ENCODE measurements around the gene CTAGE6. TPM values are rescaled to one million over a fixed set of nuclear protein-coding genes. Genes with fewer than 3 reads are reported as not detected.
"Not testable (repeated sequence)": the region's sequence is repeated elsewhere in the genome, so short reads cannot be mapped to it uniquely, and the experiment has no call there.

The CTAGE6 gene, protein sequence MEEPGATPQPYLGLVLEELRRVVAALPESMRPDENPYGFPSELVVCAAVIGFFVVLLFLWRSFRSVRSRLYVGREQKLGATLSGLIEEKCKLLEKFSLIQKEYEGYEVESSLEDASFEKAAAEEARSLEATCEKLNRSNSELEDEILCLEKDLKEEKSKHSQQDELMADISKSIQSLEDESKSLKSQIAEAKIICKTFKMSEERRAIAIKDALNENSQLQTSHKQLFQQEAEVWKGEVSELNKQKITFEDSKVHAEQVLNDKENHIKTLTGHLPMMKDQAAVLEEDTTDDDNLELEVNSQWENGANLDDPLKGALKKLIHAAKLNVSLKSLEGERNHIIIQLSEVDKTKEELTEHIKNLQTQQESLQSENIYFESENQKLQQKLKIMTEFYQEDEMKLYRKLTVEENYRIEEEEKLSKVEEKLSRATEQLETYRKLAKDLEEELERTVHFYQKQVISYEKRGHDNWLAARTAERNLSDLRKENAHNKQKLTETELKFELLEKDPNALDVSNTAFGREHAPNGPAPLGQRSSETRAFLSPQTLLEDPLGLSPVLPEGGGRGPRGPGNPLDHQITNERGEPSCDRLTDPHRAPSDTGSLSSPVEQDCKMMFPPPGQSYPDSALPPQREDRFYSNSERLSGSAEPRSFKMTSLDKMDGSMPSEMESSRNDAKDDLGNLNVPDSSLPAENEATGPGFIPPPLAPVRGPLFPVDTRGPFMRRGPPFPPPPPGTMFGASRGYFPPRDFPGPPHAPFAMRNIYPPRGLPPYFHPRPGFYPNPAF
- polyA plus RNA-seq (2012; ENCODE audit: insufficient read depth, insufficient read length, low read depth) = not detected

- not testable (repeated sequence) for H3K9me3 ChIP-seq; H3K27me3 ChIP-seq; H3K4me1 ChIP-seq; H3K36me3 ChIP-seq; H3K4me3 ChIP-seq (ENCODE audit: low read depth, low read length); DNase-seq
Observed at GRCh38 chr7:143757596-143757995, at the start of gene CTAGE6. Gene CTAGE6, minus strand, starts transcription at chr7:143757696. Its CDS starts 38 bp downstream, at chr7:143757658.

- not testable (repeated sequence) for H3K4me3 ChIP-seq (ENCODE audit: low read depth, low read length); DNase-seq; H3K27me3 ChIP-seq; H3K36me3 ChIP-seq; H3K9me3 ChIP-seq; H3K4me1 ChIP-seq
Observed at GRCh38 chr7:143806664-143807071, 49.2 kb upstream of the CTAGE6 start.

DNA sequence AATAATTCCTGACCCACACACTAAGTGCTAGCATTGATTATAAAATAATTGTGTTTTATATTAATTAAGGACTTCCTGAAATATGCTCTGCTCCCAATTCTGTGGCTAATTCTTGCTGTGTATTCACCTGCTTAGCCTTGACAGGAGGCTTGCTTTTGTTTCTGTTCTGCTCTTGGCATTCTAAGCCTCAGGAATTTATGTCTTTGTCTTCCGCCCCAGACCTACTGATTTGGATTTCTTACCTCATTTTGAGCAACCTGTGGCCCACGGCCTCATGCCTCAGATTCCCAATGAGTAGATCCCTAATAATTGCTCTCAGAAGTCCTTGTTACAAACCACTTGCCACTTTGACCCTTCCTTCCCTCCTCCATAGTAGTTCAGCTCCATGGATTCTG lies 40.4 kb upstream of the CTAGE6 start:
- not testable (repeated sequence) for H3K4me3 ChIP-seq (ENCODE audit: low read depth, low read length); DNase-seq; H3K27me3 ChIP-seq; H3K9me3 ChIP-seq; H3K36me3 ChIP-seq; H3K4me1 ChIP-seq

GRCh38 chr7:143797119-143797895 lies 39.8 kb upstream of the CTAGE6 start:
- H3K27me3 ChIP-seq; H3K4me1 ChIP-seq; H3K4me3 ChIP-seq (ENCODE audit: low read depth, low read length); DNase-seq; H3K9me3 ChIP-seq; H3K36me3 ChIP-seq: not testable (repeated sequence)

DNA sequence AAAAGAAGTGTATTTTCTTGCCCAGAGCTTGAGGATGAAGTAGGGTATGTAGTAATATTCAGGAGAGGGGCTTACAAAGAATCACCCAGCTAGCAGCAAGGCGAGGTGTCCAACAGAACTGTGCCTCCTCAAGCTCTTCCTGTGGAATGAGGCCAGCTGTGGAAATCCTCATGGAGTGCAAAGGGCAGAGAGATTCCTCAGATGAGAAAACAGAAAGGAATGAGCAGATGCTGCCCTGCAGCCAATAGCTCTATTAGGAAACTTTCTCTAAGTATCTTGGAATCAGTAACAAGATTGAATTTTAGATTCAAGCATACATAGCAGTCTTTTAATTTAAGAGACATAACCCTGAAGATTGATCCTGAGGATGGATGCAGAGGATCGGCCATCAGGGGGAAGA lies 38.2 kb upstream of the CTAGE6 start:
- not testable (repeated sequence) for H3K27me3 ChIP-seq; DNase-seq; H3K4me3 ChIP-seq (ENCODE audit: low read depth, low read length)

DNA sequence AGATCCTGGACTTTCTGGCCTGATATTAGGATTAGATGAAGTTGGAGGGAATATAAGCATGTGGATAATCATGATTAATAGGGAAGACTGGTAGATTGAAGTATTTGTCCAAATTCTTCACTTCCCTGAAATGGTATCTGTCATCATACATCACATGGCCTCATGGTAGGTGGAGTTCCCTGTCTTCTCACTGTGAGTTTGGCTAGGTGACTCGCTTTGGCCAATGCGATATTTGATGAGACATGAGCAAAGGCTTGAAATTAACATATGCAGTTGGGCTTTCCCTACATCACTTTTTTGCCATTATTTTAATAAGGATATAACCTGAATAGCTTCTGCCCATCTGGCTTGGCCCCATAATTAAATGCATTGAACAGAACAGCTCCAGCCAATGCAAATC lies 35.1 kb upstream of the CTAGE6 start:
- H3K4me1 ChIP-seq; H3K9me3 ChIP-seq; H3K36me3 ChIP-seq; H3K4me3 ChIP-seq (ENCODE audit: low read depth, low read length); H3K27me3 ChIP-seq; DNase-seq: not testable (repeated sequence)

More for the DNA sequence above, 38.2 kb upstream of the CTAGE6 start:
- H3K9me3 ChIP-seq, H3K4me1 ChIP-seq, H3K36me3 ChIP-seq: not testable (repeated sequence)

DNA sequence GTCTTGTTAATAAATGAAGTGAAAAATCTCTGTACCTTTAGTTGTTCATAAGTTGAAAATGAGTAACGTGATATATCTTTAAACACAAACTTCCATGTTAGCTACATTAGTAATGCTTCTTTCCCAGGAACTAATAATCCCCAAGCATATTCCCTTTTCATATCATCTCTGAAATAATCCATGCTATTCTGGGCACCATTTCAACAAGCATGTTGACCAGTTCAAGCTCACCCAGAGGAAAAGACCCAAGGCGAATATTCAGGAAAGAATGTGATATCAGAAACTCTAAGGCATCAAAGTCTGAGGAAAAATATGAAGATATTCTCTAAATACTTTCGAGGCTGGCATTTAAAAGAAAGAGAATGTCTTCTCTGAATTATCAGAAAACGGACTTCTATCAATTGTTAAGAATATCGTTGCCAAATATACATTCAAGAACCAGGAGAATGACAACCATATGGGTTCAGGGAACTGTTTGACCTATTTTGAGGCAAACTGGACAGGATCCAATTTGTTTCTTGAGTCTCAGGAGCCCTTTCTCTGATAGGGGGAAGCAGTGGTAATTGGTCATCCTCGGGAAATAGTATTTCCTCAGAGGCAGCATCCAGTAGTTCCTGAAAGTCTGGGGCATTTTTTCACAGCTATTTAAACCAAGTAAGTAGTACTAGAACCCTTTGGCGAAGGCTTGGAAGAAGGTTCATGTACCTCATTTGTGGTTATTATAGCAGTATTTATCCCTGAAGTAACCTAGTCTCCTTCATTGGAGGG lies 28.1 kb upstream of the CTAGE6 start:
- H3K4me3 ChIP-seq (ENCODE audit: low read depth, low read length); H3K36me3 ChIP-seq; DNase-seq; H3K4me1 ChIP-seq; H3K9me3 ChIP-seq; H3K27me3 ChIP-seq: not testable (repeated sequence)

DNA sequence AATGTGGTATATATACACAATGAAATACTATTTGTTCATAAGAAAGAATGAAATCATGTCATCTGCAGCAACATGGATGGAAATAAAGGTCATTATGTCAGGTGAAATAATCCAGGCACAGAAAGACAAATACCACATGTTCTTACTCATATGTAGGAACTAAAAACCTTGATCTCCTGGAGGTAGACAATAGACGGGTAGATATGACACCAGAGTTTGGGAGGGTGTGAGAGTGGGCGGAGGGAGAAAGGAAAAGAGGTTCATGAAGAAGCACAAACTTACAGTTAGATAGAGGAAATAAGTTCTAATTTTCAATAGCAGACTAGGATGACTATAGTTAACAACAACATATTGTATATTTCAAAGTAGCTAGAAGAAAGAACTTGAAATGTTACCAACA lies 22.1 kb upstream of the CTAGE6 start:
- not testable (repeated sequence) for H3K4me3 ChIP-seq (ENCODE audit: low read depth, low read length); H3K36me3 ChIP-seq; H3K9me3 ChIP-seq; H3K27me3 ChIP-seq; H3K4me1 ChIP-seq; DNase-seq

- not testable (repeated sequence) for H3K27me3 ChIP-seq; H3K4me3 ChIP-seq (ENCODE audit: low read depth, low read length); H3K36me3 ChIP-seq; H3K9me3 ChIP-seq; DNase-seq; H3K4me1 ChIP-seq
Observed at GRCh38 chr7:143772738-143773468, 15.4 kb upstream of the CTAGE6 start.

GRCh38 chr7:143767531-143767930 lies 10.0 kb upstream of the CTAGE6 start:
- not testable (repeated sequence) for H3K36me3 ChIP-seq; H3K9me3 ChIP-seq; H3K27me3 ChIP-seq; DNase-seq; H3K4me3 ChIP-seq (ENCODE audit: low read depth, low read length); H3K4me1 ChIP-seq

DNA sequence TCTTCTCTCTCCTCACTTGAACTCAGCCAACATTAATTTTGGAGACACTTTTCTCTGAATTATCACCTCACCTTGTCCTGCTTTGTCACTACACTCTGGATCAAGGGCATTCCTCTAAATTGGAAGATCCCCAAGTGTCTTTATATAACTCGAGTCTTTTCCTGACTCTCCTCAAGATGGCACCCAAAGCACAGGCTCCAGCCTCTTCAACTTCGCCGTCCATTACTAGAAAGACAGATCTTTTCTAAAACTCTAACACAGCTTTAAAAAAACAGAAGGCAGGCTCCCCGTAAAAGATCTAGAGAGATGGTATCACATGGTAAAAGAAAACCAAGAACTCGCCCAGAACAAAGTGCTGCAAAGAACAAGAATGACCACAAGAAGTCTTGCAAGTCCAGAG lies 8.2 kb upstream of the CTAGE6 start:
- not testable (repeated sequence) for H3K27me3 ChIP-seq; H3K4me3 ChIP-seq (ENCODE audit: low read depth, low read length); H3K36me3 ChIP-seq; DNase-seq; H3K9me3 ChIP-seq; H3K4me1 ChIP-seq

GRCh38 chr7:143763065-143763464 lies 5.6 kb upstream of the CTAGE6 start:
- not testable (repeated sequence) for H3K4me3 ChIP-seq (ENCODE audit: low read depth, low read length); H3K27me3 ChIP-seq; H3K4me1 ChIP-seq; DNase-seq; H3K9me3 ChIP-seq; H3K36me3 ChIP-seq

DNA sequence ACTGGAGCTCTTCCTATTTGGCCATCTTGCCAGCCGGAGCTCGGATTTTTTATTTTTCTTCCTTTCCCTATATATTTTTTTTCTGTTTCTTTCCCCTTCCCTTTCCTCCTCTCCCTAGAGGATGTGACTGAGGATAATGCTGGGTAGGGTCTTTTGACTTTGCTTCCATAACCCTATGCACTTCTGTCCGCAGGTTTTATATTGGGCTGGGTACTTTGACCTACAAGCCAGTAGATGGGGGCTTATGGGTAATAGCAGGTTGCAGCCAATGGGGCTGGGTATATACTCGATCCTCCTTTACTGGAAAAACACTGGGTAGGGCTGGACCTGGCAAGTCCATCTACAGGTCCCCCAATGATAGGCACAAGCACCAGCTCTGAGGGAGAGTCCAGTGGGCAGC lies 12.2 kb downstream of the CTAGE6 start:
- DNase-seq, H3K27me3 ChIP-seq: not testable (repeated sequence)

More for the DNA sequence above, 12.2 kb downstream of the CTAGE6 start:
- H3K9me3 ChIP-seq; H3K4me3 ChIP-seq (ENCODE audit: low read depth, low read length); H3K4me1 ChIP-seq; H3K36me3 ChIP-seq: not testable (repeated sequence)

Data from BE2C (cell line).